HCT116 (cell line): ENCODE data around the gene C1orf174.

Source experiments
- CEBPB ChIP-seq: IDR thresholded peaks from 2 replicates; pipeline ENCODE4 v1.6.1; 2012; ENCODE audit warnings: low read depth
- EGR1 ChIP-seq: IDR thresholded peaks from 2 replicates; pipeline ENCODE4 v1.6.1; 2012; ENCODE audit warnings: low read depth
- EZH2 ChIP-seq: fragments of 200-600 bp; sonication (generic); IDR thresholded peaks from 2 replicates; pipeline ENCODE4 v1.6.1; 2017; ENCODE audit warnings: antibody characterized with exemption, mixed run types
- POLR2A ChIP-seq: IDR thresholded peaks from 2 replicates; pipeline ENCODE4 v1.7.0; 2011; ENCODE audit warnings: borderline replicate concordance; ENCODE audit not compliant: insufficient read depth, insufficient read length; ENCODE audit errors: extremely low read depth
- POLR2AphosphoS5 ChIP-seq: IDR thresholded peaks from 2 replicates; pipeline ENCODE4 v1.6.1; 2011; ENCODE audit warnings: mild to moderate bottlenecking, low read depth, low read length, moderate library complexity
- SP1 ChIP-seq: IDR thresholded peaks from 2 replicates; pipeline ENCODE4 v1.6.1; 2012; ENCODE audit warnings: low read depth
- TF ChIP-seq, protein P1 (sequence below), 3 experiments: fragments of 200-600 bp in 1 of 3; sonication (generic) in 1 of 3; IDR thresholded peaks in 2 of 3; conservative IDR thresholded peaks in 1 of 3; 2 replicates each; pipeline ENCODE4 v1.5.1; 2012 to 2017; ENCODE audit warnings: low read depth in 2 of 3, low read length in 2 of 3, antibody characterized with exemption in 1 of 3, borderline replicate concordance in 1 of 3, control low read depth in 1 of 3, mild to moderate bottlenecking in 1 of 3, mixed read lengths in 1 of 3, mixed run types in 1 of 3, moderate library complexity in 1 of 3; ENCODE audit not compliant: insufficient read depth in 1 of 3

DNA sequence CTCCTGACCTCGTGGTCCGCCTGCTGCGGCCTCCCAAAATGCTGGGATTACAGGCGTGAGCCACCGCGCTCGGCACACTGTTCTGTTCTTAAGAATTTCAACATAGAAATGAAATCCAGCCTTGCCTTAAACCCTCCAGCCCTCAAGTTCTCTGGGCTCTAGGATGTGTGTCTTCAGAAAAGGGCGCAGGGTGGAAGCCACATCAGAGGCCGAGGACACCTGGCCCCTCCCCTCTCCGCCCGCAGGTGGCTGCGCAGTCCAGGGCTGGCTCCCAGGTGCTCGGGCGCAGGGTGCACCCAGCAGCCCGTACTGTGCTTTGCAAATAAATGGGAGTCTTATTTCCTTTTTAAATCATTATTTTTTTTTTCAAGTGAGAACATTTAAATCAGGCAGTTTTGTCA is 2.0 kb upstream of the C1orf174 start:
- no peak for TF ChIP-seq POLR2A
- no peak for TF ChIP-seq CEBPB
- TF ChIP-seq, protein P1, sequence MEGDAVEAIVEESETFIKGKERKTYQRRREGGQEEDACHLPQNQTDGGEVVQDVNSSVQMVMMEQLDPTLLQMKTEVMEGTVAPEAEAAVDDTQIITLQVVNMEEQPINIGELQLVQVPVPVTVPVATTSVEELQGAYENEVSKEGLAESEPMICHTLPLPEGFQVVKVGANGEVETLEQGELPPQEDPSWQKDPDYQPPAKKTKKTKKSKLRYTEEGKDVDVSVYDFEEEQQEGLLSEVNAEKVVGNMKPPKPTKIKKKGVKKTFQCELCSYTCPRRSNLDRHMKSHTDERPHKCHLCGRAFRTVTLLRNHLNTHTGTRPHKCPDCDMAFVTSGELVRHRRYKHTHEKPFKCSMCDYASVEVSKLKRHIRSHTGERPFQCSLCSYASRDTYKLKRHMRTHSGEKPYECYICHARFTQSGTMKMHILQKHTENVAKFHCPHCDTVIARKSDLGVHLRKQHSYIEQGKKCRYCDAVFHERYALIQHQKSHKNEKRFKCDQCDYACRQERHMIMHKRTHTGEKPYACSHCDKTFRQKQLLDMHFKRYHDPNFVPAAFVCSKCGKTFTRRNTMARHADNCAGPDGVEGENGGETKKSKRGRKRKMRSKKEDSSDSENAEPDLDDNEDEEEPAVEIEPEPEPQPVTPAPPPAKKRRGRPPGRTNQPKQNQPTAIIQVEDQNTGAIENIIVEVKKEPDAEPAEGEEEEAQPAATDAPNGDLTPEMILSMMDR (IDR thresholded peaks at IDR 0.05 in 2 of 3, conservative IDR thresholded peaks at IDR 0.05 in 1 of 3; ENCODE audit: borderline replicate concordance in 1 of 3, insufficient read depth in 1 of 3, low read depth in 2 of 3, low read length in 2 of 3) = no peak
- TF ChIP-seq POLR2AphosphoS5 = no peak
- no peak for TF ChIP-seq EZH2
- TF ChIP-seq SP1 = no peak
- no peak for TF ChIP-seq EGR1
